HEK293 (cell line): Measurements from ENCODE around the gene PSPH.

Experiments used
- CTCF ChIP-seq: fragments of 450-650 bp; formaldehyde crosslinking; IDR thresholded peaks from 2 replicates; pipeline ENCODE4 v1.5.1; 2016; ENCODE audit warnings: missing biosample characterization, missing genetic modification characterization
- REST ChIP-seq: fragments of 450-650 bp; formaldehyde crosslinking; IDR thresholded peaks from 2 replicates; pipeline ENCODE4 v1.5.1; 2016; ENCODE audit warnings: missing biosample characterization, missing genetic modification characterization
- ZBTB7A ChIP-seq: fragments of 450-650 bp; formaldehyde crosslinking; IDR thresholded peaks from 2 replicates; pipeline ENCODE4 v1.5.1; 2016; ENCODE audit warnings: low read depth, missing biosample characterization, missing genetic modification characterization
- ZNF202 ChIP-seq: fragments of 450-650 bp; formaldehyde crosslinking; IDR thresholded peaks from 2 replicates; pipeline ENCODE4 v1.5.1; 2016; ENCODE audit warnings: missing biosample characterization, missing genetic modification characterization, borderline replicate concordance
- ZNF449 ChIP-seq: fragments of 450-650 bp; formaldehyde crosslinking; IDR thresholded peaks from 2 replicates; pipeline ENCODE4 v1.5.1; 2017; ENCODE audit warnings: missing biosample characterization, mild to moderate bottlenecking, missing genetic modification characterization, moderate library complexity
- ZNF660 ChIP-seq: fragments of 450-650 bp; IDR thresholded peaks from 2 replicates; pipeline ENCODE4 v1.5.1; 2018; ENCODE audit warnings: missing biosample characterization, mild to moderate bottlenecking, missing genetic modification characterization
- ZNF677 ChIP-seq: fragments of 450-650 bp; IDR thresholded peaks from 2 replicates; pipeline ENCODE4 v1.5.0; 2018; ENCODE audit warnings: missing biosample characterization, mild to moderate bottlenecking, missing genetic modification characterization, moderate library complexity
- ZNF791 ChIP-seq: fragments of 450-650 bp; formaldehyde crosslinking; IDR thresholded peaks from 2 replicates; pipeline ENCODE4 v1.5.1; 2016; ENCODE audit warnings: missing biosample characterization, missing genetic modification characterization

GRCh38 chr7:56051339-56052191 lies at the start of gene PSPH, which contains the start of gene CCT6A:
- TF ChIP-seq ZNF660 (tag by site-specific recombination) (no peak), CTCF (no peak), ZNF677 (tag by site-specific recombination) (no peak), ZNF449 (tag by site-specific recombination) (no peak), REST (tag by site-specific recombination) (no peak), ZNF791 (tag by site-specific recombination) (no peak), ZBTB7A (tag by site-specific recombination) (no peak), ZNF202 (tag by site-specific recombination) (no peak)
